Mucosa of stomach (tissue), 1 donor: ENCODE measurements around the gene CERS3.

Experiments
- H3K27me3 ChIP-seq: one replicate; pipeline ENCODE4 v1.7.0; 2013; ENCODE audit warnings: mild to moderate bottlenecking, low read length; ENCODE audit not compliant: control insufficient read depth, insufficient read depth
- H3K36me3 ChIP-seq: one replicate; pipeline ENCODE4 v1.7.0; 2013; ENCODE audit warnings: low read length; ENCODE audit not compliant: control insufficient read depth, insufficient read depth
- H3K4me1 ChIP-seq: one replicate; pipeline ENCODE4 v1.7.0; 2013; ENCODE audit warnings: mild to moderate bottlenecking, low read length; ENCODE audit not compliant: control insufficient read depth, insufficient read depth
- H3K4me3 ChIP-seq: one replicate; pipeline ENCODE4 v1.7.0; 2013; ENCODE audit warnings: low read length
- H3K9ac ChIP-seq: one replicate; pipeline ENCODE4 v1.7.0; 2013; ENCODE audit warnings: mild to moderate bottlenecking, low read length, moderate library complexity
- H3K9me3 ChIP-seq: one replicate; pipeline ENCODE4 v1.7.0; 2013; ENCODE audit warnings: mild to moderate bottlenecking, low read length, moderate library complexity; ENCODE audit not compliant: control insufficient read depth
- donor health status: Pancreatic carcinoma.

Gene CERS3

GRCh38 chr15:100553468-100553867 lies 24.7 kb upstream of the CERS3 start:
- Histone ChIP-seq H3K9me3 (no peaks in the 10 kb centered on the region), H3K9ac (no peak overlapping the region), H3K4me3 (no peak overlapping the region), H3K27me3 (no peaks in the 10 kb centered on the region), H3K4me1 (no peaks in the 10 kb centered on the region), H3K36me3 (no peaks in the 10 kb centered on the region)

- no peak overlapping the region for H3K4me3 ChIP-seq
- no peak overlapping the region for H3K9ac ChIP-seq
- H3K27me3 ChIP-seq: peaks cover 16% of the 10 kb centered on the region
- no peaks in the 10 kb centered on the region for H3K9me3 ChIP-seq
- no peaks in the 10 kb centered on the region for H3K4me1 ChIP-seq
- H3K36me3 ChIP-seq: no peaks in the 10 kb centered on the region
Measured at GRCh38 chr15:100547961-100548360, 19.2 kb upstream of the CERS3 start.

GRCh38 chr15:100544946-100545345 lies 16.2 kb upstream of the CERS3 start:
- Histone ChIP-seq H3K27me3 (peaks cover 16% of the 10 kb centered on the region), H3K4me3 (no peak overlapping the region), H3K36me3 (no peaks in the 10 kb centered on the region), H3K9ac (no peak overlapping the region), H3K9me3 (no peaks in the 10 kb centered on the region), H3K4me1 (no peaks in the 10 kb centered on the region)

- H3K9me3 ChIP-seq: no peaks in the 10 kb centered on the region
- H3K36me3 ChIP-seq: no peaks in the 10 kb centered on the region
- H3K9ac ChIP-seq: no peak overlapping the region
- H3K4me3 ChIP-seq: no peak overlapping the region
- H3K4me1 ChIP-seq: no peaks in the 10 kb centered on the region
- peaks cover 16% of the 10 kb centered on the region for H3K27me3 ChIP-seq
Measured at GRCh38 chr15:100544338-100544841, 15.6 kb upstream of the CERS3 start.

- no peaks in the 10 kb centered on the region for H3K9me3 ChIP-seq
- H3K9ac ChIP-seq: no peak overlapping the region
- H3K27me3 ChIP-seq: peaks cover 16% of the 10 kb centered on the region
- no peaks in the 10 kb centered on the region for H3K4me1 ChIP-seq
- H3K4me3 ChIP-seq: no peak overlapping the region
- no peaks in the 10 kb centered on the region for H3K36me3 ChIP-seq
Measured at GRCh38 chr15:100542290-100542689, 13.5 kb upstream of the CERS3 start.

GRCh38 chr15:100537331-100537730 lies 8.6 kb upstream of the CERS3 start:
- no peaks in the 10 kb centered on the region for H3K27me3 ChIP-seq
- H3K4me3 ChIP-seq: no peak overlapping the region
- no peaks in the 10 kb centered on the region for H3K36me3 ChIP-seq
- H3K9me3 ChIP-seq: no peaks in the 10 kb centered on the region
- no peak overlapping the region for H3K9ac ChIP-seq
- no peaks in the 10 kb centered on the region for H3K4me1 ChIP-seq

- Histone ChIP-seq H3K9ac (no peak overlapping the region), H3K36me3 (no peaks in the 10 kb centered on the region), H3K4me1 (no peaks in the 10 kb centered on the region), H3K27me3 (no peaks in the 10 kb centered on the region), H3K9me3 (no peaks in the 10 kb centered on the region), H3K4me3 (no peak overlapping the region)
Measured at GRCh38 chr15:100536733-100537132, 8.0 kb upstream of the CERS3 start.

GRCh38 chr15:100533886-100534285 lies 5.1 kb upstream of the CERS3 start:
- H3K4me1 ChIP-seq: no peaks in the 10 kb centered on the region
- no peaks in the 10 kb centered on the region for H3K27me3 ChIP-seq
- H3K36me3 ChIP-seq: no peaks in the 10 kb centered on the region
- no peak overlapping the region for H3K4me3 ChIP-seq
- H3K9ac ChIP-seq: no peak overlapping the region
- no peaks in the 10 kb centered on the region for H3K9me3 ChIP-seq

GRCh38 chr15:100531823-100532327 lies 3.1 kb upstream of the CERS3 start:
- Histone ChIP-seq H3K4me3 (no peak overlapping the region), H3K4me1 (no peaks in the 10 kb centered on the region), H3K27me3 (no peaks in the 10 kb centered on the region), H3K9me3 (no peaks in the 10 kb centered on the region), H3K9ac (no peak overlapping the region), H3K36me3 (no peaks in the 10 kb centered on the region)

- Histone ChIP-seq H3K36me3 (no peaks in the 10 kb centered on the region), H3K4me3 (no peak overlapping the region), H3K4me1 (no peaks in the 10 kb centered on the region)
Measured at GRCh38 chr15:100531204-100531603, 2.5 kb upstream of the CERS3 start.

GRCh38 chr15:100529556-100529955 lies 806 bp upstream of the CERS3 start:
- H3K4me1 ChIP-seq: no peaks in the 10 kb centered on the region
- H3K4me3 ChIP-seq: no peak overlapping the region

More at GRCh38 chr15:100531204-100531603, 2.5 kb upstream of the CERS3 start:
- Histone ChIP-seq H3K9ac (no peak overlapping the region), H3K27me3 (no peaks in the 10 kb centered on the region), H3K9me3 (no peaks in the 10 kb centered on the region)

GRCh38 chr15:100526027-100526481 lies 2.7 kb downstream of the CERS3 start:
- H3K4me1 ChIP-seq: no peaks in the 10 kb centered on the region
- no peak overlapping the region for H3K9ac ChIP-seq
- H3K9me3 ChIP-seq: no peaks in the 10 kb centered on the region
- H3K27me3 ChIP-seq: no peaks in the 10 kb centered on the region
- no peak overlapping the region for H3K4me3 ChIP-seq
- no peaks in the 10 kb centered on the region for H3K36me3 ChIP-seq

More at GRCh38 chr15:100529556-100529955, 806 bp upstream of the CERS3 start:
- no peaks in the 10 kb centered on the region for H3K9me3 ChIP-seq
- H3K27me3 ChIP-seq: no peaks in the 10 kb centered on the region
- H3K9ac ChIP-seq: no peak overlapping the region
- no peaks in the 10 kb centered on the region for H3K36me3 ChIP-seq

- no peaks in the 10 kb centered on the region for H3K4me1 ChIP-seq
- no peaks in the 10 kb centered on the region for H3K36me3 ChIP-seq
- no peak overlapping the region for H3K9ac ChIP-seq
- no peaks in the 10 kb centered on the region for H3K9me3 ChIP-seq
- H3K4me3 ChIP-seq: no peak overlapping the region
- H3K27me3 ChIP-seq: no peaks in the 10 kb centered on the region
Measured at GRCh38 chr15:100525436-100525835, 3.3 kb downstream of the CERS3 start.
